Measurements from ENCODE around the gene C17orf58. TPM values are rescaled to one million over a fixed set of nuclear protein-coding genes. Genes with fewer than 3 reads are reported as not detected.
"Not testable (repeated sequence)": the region's sequence is repeated elsewhere in the genome, so short reads cannot be mapped to it uniquely, and the experiment has no call there.

The C17orf58 gene
- total and polyA plus RNA-seq, 12 donors = 3.7 to 19.4 (median 10.2) TPM

DNA sequence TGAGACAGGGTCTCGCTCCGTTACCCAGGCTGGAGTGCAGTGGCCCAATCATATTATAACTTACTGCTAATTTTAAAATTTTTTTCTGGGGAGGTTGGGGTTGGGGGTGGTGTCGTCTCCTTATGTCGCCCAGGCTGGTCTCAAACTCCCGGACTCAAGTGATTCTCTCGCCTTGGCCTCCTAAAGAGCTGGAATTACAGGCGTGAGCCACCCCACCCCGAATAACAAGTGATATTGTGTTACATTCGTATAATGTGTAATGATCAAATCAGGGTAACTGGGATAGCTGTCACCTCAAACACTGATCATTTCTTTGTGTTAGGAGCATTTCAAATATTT lies 23.0 kb upstream of the C17orf58 start:
- WGBS, 4 donors = 62 to 74% (median 71%) methylated on average over 9 of the region's 9 CpGs
- DNase-seq = peak in 1 of 7 donors; percentile 26
- H3K27me3 ChIP-seq = no peaks in the 10 kb centered on the region
- no peaks in the 10 kb centered on the region for H3K9me3 ChIP-seq (replicated peaks in 1 of 3)
- TF ChIP-seq, protein P1, sequence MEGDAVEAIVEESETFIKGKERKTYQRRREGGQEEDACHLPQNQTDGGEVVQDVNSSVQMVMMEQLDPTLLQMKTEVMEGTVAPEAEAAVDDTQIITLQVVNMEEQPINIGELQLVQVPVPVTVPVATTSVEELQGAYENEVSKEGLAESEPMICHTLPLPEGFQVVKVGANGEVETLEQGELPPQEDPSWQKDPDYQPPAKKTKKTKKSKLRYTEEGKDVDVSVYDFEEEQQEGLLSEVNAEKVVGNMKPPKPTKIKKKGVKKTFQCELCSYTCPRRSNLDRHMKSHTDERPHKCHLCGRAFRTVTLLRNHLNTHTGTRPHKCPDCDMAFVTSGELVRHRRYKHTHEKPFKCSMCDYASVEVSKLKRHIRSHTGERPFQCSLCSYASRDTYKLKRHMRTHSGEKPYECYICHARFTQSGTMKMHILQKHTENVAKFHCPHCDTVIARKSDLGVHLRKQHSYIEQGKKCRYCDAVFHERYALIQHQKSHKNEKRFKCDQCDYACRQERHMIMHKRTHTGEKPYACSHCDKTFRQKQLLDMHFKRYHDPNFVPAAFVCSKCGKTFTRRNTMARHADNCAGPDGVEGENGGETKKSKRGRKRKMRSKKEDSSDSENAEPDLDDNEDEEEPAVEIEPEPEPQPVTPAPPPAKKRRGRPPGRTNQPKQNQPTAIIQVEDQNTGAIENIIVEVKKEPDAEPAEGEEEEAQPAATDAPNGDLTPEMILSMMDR (IDR thresholded peaks at IDR 0.05) = no peak
- TF ChIP-seq POLR2A (IDR thresholded peaks at IDR 0.05) = no peak
- no peak overlapping the region for H3K4me3 ChIP-seq
- H3K27ac ChIP-seq = peak overlapping the region in 2 of 5 donors; percentile 4 to 89
- intact Hi-C loops (cut with DNase I) = loop anchor here in 1 of 2 donors (10.0 kb wide), 1 partner anchor 55 kb away; no protein-coding TSS in a partner anchor
- H3K4me1 ChIP-seq (replicated peaks in 1 of 2) = peaks cover 0 to 4% of the 10 kb centered on the region in 2 donors
- no peaks in the 10 kb centered on the region for H3K36me3 ChIP-seq (replicated peaks in 1 of 2)

DNA sequence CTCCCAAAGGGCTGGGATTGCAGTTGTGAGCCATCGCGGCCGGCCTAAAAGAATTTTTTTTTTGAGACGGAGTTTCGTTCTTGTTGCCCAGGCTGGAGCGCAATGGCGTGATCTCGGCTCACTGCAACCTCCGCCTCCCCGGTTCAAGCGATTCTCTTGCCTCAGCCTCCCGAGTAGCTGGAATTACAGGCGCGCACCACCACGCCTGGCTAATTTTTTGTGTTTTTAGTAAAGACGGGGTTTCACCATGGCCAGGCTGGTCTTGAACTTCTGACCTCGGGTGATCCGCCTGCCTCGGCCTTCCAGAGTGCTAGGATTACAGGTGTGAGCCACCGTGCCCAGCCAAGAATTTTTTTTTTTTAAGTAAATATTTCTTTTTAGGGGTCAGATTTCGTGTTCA lies 22.2 kb upstream of the C17orf58 start:
- not testable (repeated sequence) for H3K9me3 ChIP-seq (replicated peaks in 1 of 3); DNase-seq; H3K27me3 ChIP-seq; H3K4me1 ChIP-seq (replicated peaks in 1 of 2); H3K27ac ChIP-seq; H3K36me3 ChIP-seq (replicated peaks in 1 of 2); H3K4me3 ChIP-seq
- intact Hi-C loops (cut with DNase I) = loop anchor here in 1 of 2 donors (10.0 kb wide), 1 partner anchor 54 kb away; no protein-coding TSS in a partner anchor
- WGBS, 4 donors = 91 to 95% (median 92%) methylated on average over 21 of the region's 21 CpGs

DNA sequence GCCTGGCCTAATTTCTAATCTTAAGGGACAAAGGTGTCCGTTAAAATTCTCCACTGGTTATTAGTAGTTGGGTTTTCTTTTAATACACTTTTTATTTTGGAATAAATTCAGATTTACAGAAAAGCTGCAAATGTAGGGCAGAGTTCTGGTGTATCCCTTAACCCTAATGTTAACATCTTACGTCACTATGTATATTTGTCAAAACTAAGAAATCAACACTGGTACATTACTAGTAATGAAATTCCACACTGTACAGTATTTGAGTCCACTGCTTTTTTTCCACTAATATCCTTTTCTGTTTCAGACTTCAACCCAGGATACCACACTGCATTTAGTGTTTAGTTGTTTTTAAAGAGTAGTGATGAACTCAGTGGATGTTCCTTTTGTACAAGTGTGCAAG lies 20.6 kb upstream of the C17orf58 start:
- WGBS, 4 donors = 83 to 95% (median 87%) methylated on average over 2 of the region's 2 CpGs
- Histone ChIP-seq H3K27ac (no peak overlapping the region), H3K9me3 (replicated peaks in 1 of 3) (no peaks in the 10 kb centered on the region), H3K36me3 (replicated peaks in 1 of 2) (no peaks in the 10 kb centered on the region), H3K27me3 (no peaks in the 10 kb centered on the region), H3K4me3 (no peak overlapping the region), H3K4me1 (replicated peaks in 1 of 2) (peaks cover 0 to 4% of the 10 kb centered on the region in 2 donors)
- TF ChIP-seq, protein P1 (IDR thresholded peaks at IDR 0.05) = no peak
- no peak for TF ChIP-seq POLR2A (IDR thresholded peaks at IDR 0.05)
- intact Hi-C loops (cut with DNase I) = loop anchor here in 1 of 2 donors (10.0 kb wide), 1 partner anchor 52 kb away; no protein-coding TSS in a partner anchor
- no peak for DNase-seq

DNA sequence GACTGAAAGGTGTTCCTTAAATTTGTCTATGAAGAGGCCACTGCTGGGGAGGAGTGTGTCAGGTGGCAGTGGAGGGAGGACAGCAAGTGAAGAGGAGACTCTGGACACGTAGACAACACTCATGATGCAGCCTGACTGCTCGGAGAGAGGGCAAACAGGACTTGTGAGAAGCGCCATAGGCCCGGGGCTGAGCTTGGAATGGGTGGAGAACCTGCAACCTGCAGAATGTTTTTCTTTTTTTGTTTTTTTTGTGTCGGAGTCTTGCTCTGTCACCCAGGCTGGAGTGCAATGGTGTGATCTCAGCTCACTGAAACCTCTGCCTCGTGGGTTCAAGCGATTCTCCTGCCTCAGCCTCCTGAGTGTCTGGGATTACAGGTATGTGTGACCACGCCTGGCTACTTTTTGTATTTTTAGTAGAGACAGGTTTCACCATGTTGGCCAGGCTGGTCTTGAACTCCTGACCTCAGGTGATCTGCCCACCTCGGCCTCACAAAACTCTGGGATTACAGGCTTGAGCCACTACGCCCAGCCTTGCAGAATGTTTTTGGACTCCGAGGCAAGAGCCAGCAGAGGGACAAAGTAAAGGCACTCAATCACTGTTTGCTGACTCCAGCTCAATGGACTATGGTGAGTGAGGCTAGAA lies 18.9 kb upstream of the C17orf58 start:
- intact Hi-C loops (cut with DNase I) = loop anchor here in 1 of 2 donors (10.0 kb wide), 1 partner anchor 50 kb away; no protein-coding TSS in a partner anchor
- H3K4me1 ChIP-seq (replicated peaks in 1 of 2) = peaks cover 0 to 4% of the 10 kb centered on the region in 2 donors
- TF ChIP-seq POLR2A (IDR thresholded peaks at IDR 0.05) = no peak
- TF ChIP-seq, protein P1 (IDR thresholded peaks at IDR 0.05) = no peak
- H3K4me3 ChIP-seq = no peak overlapping the region
- no peaks in the 10 kb centered on the region for H3K36me3 ChIP-seq (replicated peaks in 1 of 2)
- H3K9me3 ChIP-seq (replicated peaks in 1 of 3) = no peaks in the 10 kb centered on the region
- no peaks in the 10 kb centered on the region for H3K27me3 ChIP-seq
- WGBS, 4 donors = 87 to 93% (median 88%) methylated on average over 11 of the region's 11 CpGs
- H3K27ac ChIP-seq = no peak overlapping the region
- no peak for DNase-seq

DNA sequence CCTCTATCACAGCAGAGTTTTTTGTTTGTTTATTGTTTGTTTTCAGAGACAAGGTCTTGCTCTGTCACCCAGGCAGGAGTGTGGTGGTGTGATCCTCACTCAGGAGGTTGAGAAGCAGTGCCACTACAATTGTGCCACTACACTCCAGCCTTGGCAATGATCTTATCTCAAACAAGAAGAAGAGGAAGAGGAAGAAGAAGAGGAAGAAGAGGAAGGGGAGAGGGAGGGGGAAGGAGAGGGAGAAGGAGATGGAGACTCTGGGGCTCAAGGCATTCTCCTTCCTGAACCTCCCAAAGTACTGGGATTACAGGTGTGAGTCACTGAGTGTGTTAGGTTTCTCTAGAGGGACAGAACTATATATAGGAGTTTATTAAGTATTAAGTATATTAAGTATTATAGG lies 17.1 kb upstream of the C17orf58 start:
- no peak overlapping the region for H3K4me3 ChIP-seq
- H3K9me3 ChIP-seq (replicated peaks in 1 of 3) = no peaks in the 10 kb centered on the region
- intact Hi-C loops (cut with DNase I) = loop anchor here in 1 of 2 donors (10.0 kb wide), 1 partner anchor 49 kb away; no protein-coding TSS in a partner anchor
- TF ChIP-seq, protein P1 (IDR thresholded peaks at IDR 0.05) = no peak
- TF ChIP-seq POLR2A (IDR thresholded peaks at IDR 0.05) = no peak
- H3K4me1 ChIP-seq (replicated peaks in 1 of 2) = no peaks in the 10 kb centered on the region
- no peaks in the 10 kb centered on the region for H3K27me3 ChIP-seq
- H3K36me3 ChIP-seq (replicated peaks in 1 of 2) = no peaks in the 10 kb centered on the region
- no peak for DNase-seq
- no peak overlapping the region for H3K27ac ChIP-seq
